ENCODE measurements around the gene DENND4B. TPM values are rescaled to one million over a fixed set of nuclear protein-coding genes. Genes with fewer than 3 reads are reported as not detected.

DENND4B gene
- total RNA-seq, 1 donor: 27.6 TPM

- peak overlapping the region; percentile 76 for H3K4me3 ChIP-seq (ENCODE audit: low read depth, low read length)
- TF ChIP-seq CTCF (IDR thresholded peaks at IDR 0.05; ENCODE audit: insufficient read depth, low read depth, low read length): no peak
- peak; percentile 87 for DNase-seq (ENCODE audit: low read depth)
Measured at GRCh38 chr1:153945795-153946621, 510 bp downstream of the DENND4B start.

- peak overlapping the region; percentile 76 for H3K4me3 ChIP-seq (ENCODE audit: low read depth, low read length)
- peak; percentile 54 for DNase-seq (ENCODE audit: low read depth)
- no peak for TF ChIP-seq CTCF (IDR thresholded peaks at IDR 0.05; ENCODE audit: insufficient read depth, low read depth, low read length)
Measured at GRCh38 chr1:153945131-153945794, 1.3 kb downstream of the DENND4B start.

- no peak for TF ChIP-seq CTCF (IDR thresholded peaks at IDR 0.05; ENCODE audit: insufficient read depth, low read depth, low read length)
- peak overlapping the region; percentile 76 for H3K4me3 ChIP-seq (ENCODE audit: low read depth, low read length)
- no peak for DNase-seq (ENCODE audit: low read depth)
Measured at GRCh38 chr1:153944827-153945117, 1.7 kb downstream of the DENND4B start.

- DNase-seq (ENCODE audit: low read depth): no peak
- no peak for TF ChIP-seq CTCF (IDR thresholded peaks at IDR 0.05; ENCODE audit: insufficient read depth, low read depth, low read length)
- no peak overlapping the region for H3K4me3 ChIP-seq (ENCODE audit: low read depth, low read length)
Measured at GRCh38 chr1:153944005-153944826, 2.3 kb downstream of the DENND4B start.

GRCh38 chr1:153942766-153943549, 3.6 kb downstream of the DENND4B start:
- DNase-seq (ENCODE audit: low read depth): no peak
- no peak overlapping the region for H3K4me3 ChIP-seq (ENCODE audit: low read depth, low read length)
- TF ChIP-seq CTCF (IDR thresholded peaks at IDR 0.05; ENCODE audit: insufficient read depth, low read depth, low read length): no peak

Data from fibroblast of villous mesenchyme (primary cell).